OCI-LY7 (cell line): ENCODE data around the gene DDX20. TPM values are rescaled to one million over a fixed set of nuclear protein-coding genes. Genes with fewer than 3 reads are reported as not detected.

ENCODE experiments used
- BruUV-seq: library from RNA; stranded (reverse); fragments of 400-500 nt; replicated peaks from 2 replicates; lab custom pipeline; 2021; lab: Mats Ljungman, UMichigan
- CTCF ChIA-PET: fragments of 300-600 bp; sonication (Branson Sonifier 250); formaldehyde crosslinking; loops from one replicate; lab custom pipeline; 2022; ENCODE audit warnings: antibody characterized with exemption; ENCODE audit not compliant: unreplicated experiment; lab: Charles Lee
- POLR2A ChIA-PET: fragments of 300-600 bp; sonication (Branson Sonifier 250); formaldehyde crosslinking; loops from one replicate; lab custom pipeline; 2022; ENCODE audit warnings: antibody characterized with exemption; lab: Charles Lee
- DNase-seq: peaks from one replicate; pipeline ENCODE4 v3.0.0-alpha.2; 2015; ENCODE audit warnings: low spot score
- H2AFZ ChIP-seq: fragments of 200-600 bp; sonication (generic), shearing (Covaris generic); 2 replicates; pipeline ENCODE4 v1.6.1; 2014; ENCODE audit warnings: mild to moderate bottlenecking, antibody characterized with exemption, low read length, moderate library complexity
- H3K27ac ChIP-seq: fragments of 200-600 bp; sonication (generic); 2 replicates; pipeline ENCODE4 v1.5.1; 2014; ENCODE audit warnings: mixed run types, low read depth, mild to moderate bottlenecking, moderate library complexity, low read length, inconsistent platforms; ENCODE audit not compliant: poor library complexity, severe bottlenecking
- H3K36me3 ChIP-seq: fragments of 200-600 bp; sonication (generic); 2 replicates; pipeline ENCODE4 v1.6.1; 2014; ENCODE audit warnings: mild to moderate bottlenecking, antibody characterized with exemption, low read length, moderate library complexity, mixed read lengths; ENCODE audit not compliant: insufficient read depth
- H3K4me1 ChIP-seq: fragments of 200-600 bp; sonication (generic); 2 replicates; pipeline ENCODE4 v1.5.1; 2014; ENCODE audit warnings: mild to moderate bottlenecking, low read length; ENCODE audit not compliant: insufficient read depth, poor library complexity, severe bottlenecking
- H3K4me2 ChIP-seq: fragments of 200-600 bp; sonication (generic); 2 replicates; pipeline ENCODE4 v1.6.1; 2014; ENCODE audit warnings: mild to moderate bottlenecking, low read length
- H3K4me3 ChIP-seq: fragments of 200-600 bp; sonication (generic); 2 replicates; pipeline ENCODE4 v1.5.1; 2014; ENCODE audit warnings: mild to moderate bottlenecking, low read depth, low read length; ENCODE audit not compliant: poor library complexity, severe bottlenecking
- H3K79me2 ChIP-seq: fragments of 200-600 bp; sonication (generic); 2 replicates; pipeline ENCODE4 v1.6.1; 2016; ENCODE audit warnings: low read depth, mild to moderate bottlenecking, low read length, moderate library complexity, mixed read lengths; ENCODE audit not compliant: insufficient read depth
- H3K9me2 ChIP-seq: fragments of 200-600 bp; sonication (generic); 2 replicates; pipeline ENCODE4 v1.6.1; 2016; ENCODE audit warnings: mild to moderate bottlenecking, low read length, mixed read lengths; ENCODE audit not compliant: insufficient read depth
- H3K9me3 ChIP-seq: fragments of 200-600 bp; sonication (generic); 2 replicates; pipeline ENCODE4 v1.6.1; 2014; ENCODE audit warnings: mild to moderate bottlenecking, mixed run types, low read length, mixed read lengths
- H4K20me1 ChIP-seq: fragments of 200-600 bp; sonication (generic); 2 replicates; pipeline ENCODE4 v1.6.1; 2014; ENCODE audit warnings: mild to moderate bottlenecking, antibody characterized with exemption, low read length, moderate library complexity, mixed read lengths; ENCODE audit not compliant: insufficient read depth
- CTCF ChIP-seq: fragments of 200-600 bp; sonication (generic); conservative IDR thresholded peaks from 2 replicates; pipeline ENCODE4 v1.5.1; 2014; ENCODE audit warnings: mild to moderate bottlenecking, antibody characterized with exemption, low read length, moderate library complexity, mixed read lengths
- EZH2phosphoT487 ChIP-seq: fragments of 200-600 bp; sonication (generic); IDR thresholded peaks from 2 replicates; pipeline ENCODE4 v1.6.1; 2018; ENCODE audit warnings: low read depth, borderline replicate concordance, mild to moderate bottlenecking, mixed run types, antibody characterized with exemption, low read length, moderate library complexity, mixed read lengths
- intact Hi-C: fragments of 100-400 bp; cut with micrococcal nuclease; formaldehyde crosslinking; loops from one replicate; pipeline ENCODE4 v1.10.0; 2022; ENCODE audit not compliant: unreplicated experiment
- total RNA-seq, 2 experiments: library from RNA; depleted of rRNA in 1 of 2; stranded (reverse); fragments of >200 nt in 1 of 2; shearing (Covaris generic) in 1 of 2; gene quantifications; 2 replicates each; pipeline ENCODE4 v1.2.3, GENCODE V29; 2014 to 2022

Gene DDX20
- total RNA-seq, 2 experiments from 2014 or later = 30.0 to 32.9 TPM

GRCh38 chr1:111811891-111812290 is 56.2 kb downstream of the DDX20 start:
- TF ChIP-seq CTCF (no peak), EZH2phosphoT487 (no peak)
- Histone ChIP-seq H3K4me2 (no peak overlapping the region), H3K36me3 (no peaks in the 10 kb centered on the region), H3K4me3 (no peak overlapping the region), H2AFZ (no peak overlapping the region), H3K79me2 (no peaks in the 10 kb centered on the region), H3K4me1 (no peaks in the 10 kb centered on the region), H3K9me2 (no peaks in the 10 kb centered on the region), H3K27ac (no peak overlapping the region), H3K9me3 (no peaks in the 10 kb centered on the region), H4K20me1 (no peaks in the 10 kb centered on the region; the same call in 1 of the 2 replicates)
- CTCF ChIA-PET = no interaction called here
- BruUV-seq = no TSS peak
- DNase-seq = no peak
- POLR2A ChIA-PET = no interaction called here
- intact Hi-C loops = no loop called here

GRCh38 chr1:111812306-111812705 is 56.6 kb downstream of the DDX20 start:
- ChIA-PET POLR2A (no interaction called here), CTCF (no interaction called here)
- Histone ChIP-seq H3K4me1 (no peaks in the 10 kb centered on the region), H3K4me3 (no peak overlapping the region), H3K79me2 (no peaks in the 10 kb centered on the region), H3K9me3 (no peaks in the 10 kb centered on the region), H2AFZ (no peak overlapping the region), H3K27ac (no peak overlapping the region), H3K36me3 (no peaks in the 10 kb centered on the region), H3K4me2 (no peak overlapping the region), H4K20me1 (no peaks in the 10 kb centered on the region; the same call in 1 of the 2 replicates), H3K9me2 (no peaks in the 10 kb centered on the region)
- DNase-seq = no peak
- TF ChIP-seq EZH2phosphoT487 (no peak), CTCF (no peak)
- no TSS peak for BruUV-seq
- intact Hi-C loops = no loop called here

DNA sequence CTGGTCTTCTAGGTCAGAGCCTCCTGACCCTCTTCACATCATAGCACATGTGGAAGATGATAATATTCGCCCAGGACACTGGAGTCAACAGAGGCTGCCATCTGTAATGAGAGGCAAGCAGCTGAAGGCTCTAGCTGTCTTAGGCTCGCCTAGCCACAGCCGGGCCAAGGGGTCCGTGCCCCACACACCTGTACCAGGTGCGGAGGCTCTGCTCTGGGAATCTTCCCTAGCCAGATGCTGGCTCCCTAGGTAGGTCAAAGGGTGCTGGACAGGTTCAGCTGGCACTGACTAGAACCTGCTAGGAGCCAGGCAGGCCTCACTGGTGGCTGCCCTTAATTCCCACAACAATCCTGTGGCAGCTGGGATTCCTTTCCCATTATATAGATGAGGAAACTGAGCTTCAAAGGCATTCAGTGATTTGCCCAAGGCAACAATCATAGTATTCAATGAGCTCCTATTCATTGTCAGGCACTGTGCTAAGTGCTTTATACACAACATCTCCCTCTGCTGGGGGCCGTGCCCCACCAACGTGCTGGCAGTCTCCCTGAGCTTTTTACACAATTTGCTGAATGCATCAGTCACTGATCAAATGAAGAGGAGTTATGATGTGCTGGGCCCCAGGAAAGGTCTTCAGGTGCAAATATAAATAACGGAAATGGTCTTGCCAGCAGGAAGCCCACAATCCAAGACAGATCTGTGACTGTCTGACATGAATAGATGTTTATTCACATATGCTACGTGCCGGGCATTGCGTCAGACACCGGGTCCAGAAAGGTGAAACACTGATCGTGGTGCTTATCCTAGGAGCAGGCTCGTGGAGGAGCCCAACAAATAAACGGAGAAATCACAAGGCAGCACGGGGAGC is 58.0 kb downstream of the DDX20 start:
- ChIA-PET POLR2A (interaction anchor here (0.5 kb wide), 2 partner anchors 12 to 251 kb away, joined by 3 read pairs; no protein-coding TSS in a partner anchor), CTCF (no interaction called here)
- peak; percentile 64 for TF ChIP-seq CTCF
- no peak for TF ChIP-seq EZH2phosphoT487
- H4K20me1 ChIP-seq = no peaks in the 10 kb centered on the region; the same call in 1 of the 2 replicates
- H3K4me3 ChIP-seq = no peak overlapping the region
- intact Hi-C loops = no loop called here
- no peaks in the 10 kb centered on the region for H3K36me3 ChIP-seq
- H3K27ac ChIP-seq = no peak overlapping the region
- no peak overlapping the region for H3K4me2 ChIP-seq
- H3K9me2 ChIP-seq = no peaks in the 10 kb centered on the region
- no TSS peak for BruUV-seq
- no peak overlapping the region for H2AFZ ChIP-seq
- H3K4me1 ChIP-seq = no peaks in the 10 kb centered on the region
- no peaks in the 10 kb centered on the region for H3K79me2 ChIP-seq
- DNase-seq = peak; percentile 32
- H3K9me3 ChIP-seq = no peaks in the 10 kb centered on the region
